Measurements from ENCODE around the gene LPAR3. TPM values are rescaled to one million over a fixed set of nuclear protein-coding genes. Genes with fewer than 3 reads are reported as not detected.

Gene LPAR3
- total and polyA plus RNA-seq, 2 experiments from 2014 or later, result 0.18 to 2.7 TPM

DNA sequence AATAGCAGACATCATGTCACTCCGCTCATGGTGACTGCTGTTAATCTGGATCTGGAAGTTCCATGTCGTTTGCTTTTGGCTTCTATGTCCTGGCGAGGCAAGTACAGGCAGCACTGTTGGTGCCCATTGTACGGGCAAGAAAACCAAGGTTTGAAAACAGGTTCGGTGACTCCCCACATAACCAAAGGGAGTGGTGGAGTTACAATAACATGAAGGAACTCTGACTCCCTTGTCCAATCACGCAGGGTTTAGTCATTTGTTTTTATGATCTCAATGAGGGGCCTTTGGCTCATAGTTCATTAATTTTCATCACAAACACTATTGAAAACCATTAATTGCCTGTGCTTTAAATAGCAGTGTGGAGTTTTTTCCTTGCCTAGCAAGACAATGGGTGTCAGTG, 119.8 kb downstream of the LPAR3 start:
- no peaks in the 10 kb centered on the region for H4K20me1 ChIP-seq (ENCODE audit: insufficient read depth, poor library complexity, severe bottlenecking)
- WGBS (ENCODE audit: low lambda C conversion rate, missing lambda C conversion rate), result 88% methylated on average over 6 of the region's 6 CpGs
- H3K4me1 ChIP-seq (ENCODE audit: insufficient read depth), result no peaks in the 10 kb centered on the region
- no peak overlapping the region for H3K27ac ChIP-seq
- H2AFZ ChIP-seq, result no peak overlapping the region
- no peaks in the 10 kb centered on the region for H3K36me3 ChIP-seq (replicated peaks; ENCODE audit: insufficient read depth, low read depth)
- H3K9me3 ChIP-seq (ENCODE audit: low read depth), result no peaks in the 10 kb centered on the region
- no peak for TF ChIP-seq EZH2 (IDR thresholded peaks at IDR 0.05; ENCODE audit: borderline replicate concordance)
- TF ChIP-seq, protein P1, sequence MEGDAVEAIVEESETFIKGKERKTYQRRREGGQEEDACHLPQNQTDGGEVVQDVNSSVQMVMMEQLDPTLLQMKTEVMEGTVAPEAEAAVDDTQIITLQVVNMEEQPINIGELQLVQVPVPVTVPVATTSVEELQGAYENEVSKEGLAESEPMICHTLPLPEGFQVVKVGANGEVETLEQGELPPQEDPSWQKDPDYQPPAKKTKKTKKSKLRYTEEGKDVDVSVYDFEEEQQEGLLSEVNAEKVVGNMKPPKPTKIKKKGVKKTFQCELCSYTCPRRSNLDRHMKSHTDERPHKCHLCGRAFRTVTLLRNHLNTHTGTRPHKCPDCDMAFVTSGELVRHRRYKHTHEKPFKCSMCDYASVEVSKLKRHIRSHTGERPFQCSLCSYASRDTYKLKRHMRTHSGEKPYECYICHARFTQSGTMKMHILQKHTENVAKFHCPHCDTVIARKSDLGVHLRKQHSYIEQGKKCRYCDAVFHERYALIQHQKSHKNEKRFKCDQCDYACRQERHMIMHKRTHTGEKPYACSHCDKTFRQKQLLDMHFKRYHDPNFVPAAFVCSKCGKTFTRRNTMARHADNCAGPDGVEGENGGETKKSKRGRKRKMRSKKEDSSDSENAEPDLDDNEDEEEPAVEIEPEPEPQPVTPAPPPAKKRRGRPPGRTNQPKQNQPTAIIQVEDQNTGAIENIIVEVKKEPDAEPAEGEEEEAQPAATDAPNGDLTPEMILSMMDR (IDR thresholded peaks at IDR 0.05; ENCODE audit: poor library complexity), result no peak
- no peak for TF ChIP-seq EZH2phosphoT487 (IDR thresholded peaks at IDR 0.05; ENCODE audit: low read depth, severe bottlenecking, unreplicated experiment)
- H3K27me3 ChIP-seq, result no peaks in the 10 kb centered on the region
- no peaks in the 10 kb centered on the region for H3K9me2 ChIP-seq (replicated peaks; ENCODE audit: insufficient read depth)
- no peak overlapping the region for H3K4me3 ChIP-seq
- H3K4me2 ChIP-seq, result no peak overlapping the region
- H3K79me2 ChIP-seq, result no peaks in the 10 kb centered on the region
- DNase-seq (ENCODE audit: low spot score), result no peak

DNA sequence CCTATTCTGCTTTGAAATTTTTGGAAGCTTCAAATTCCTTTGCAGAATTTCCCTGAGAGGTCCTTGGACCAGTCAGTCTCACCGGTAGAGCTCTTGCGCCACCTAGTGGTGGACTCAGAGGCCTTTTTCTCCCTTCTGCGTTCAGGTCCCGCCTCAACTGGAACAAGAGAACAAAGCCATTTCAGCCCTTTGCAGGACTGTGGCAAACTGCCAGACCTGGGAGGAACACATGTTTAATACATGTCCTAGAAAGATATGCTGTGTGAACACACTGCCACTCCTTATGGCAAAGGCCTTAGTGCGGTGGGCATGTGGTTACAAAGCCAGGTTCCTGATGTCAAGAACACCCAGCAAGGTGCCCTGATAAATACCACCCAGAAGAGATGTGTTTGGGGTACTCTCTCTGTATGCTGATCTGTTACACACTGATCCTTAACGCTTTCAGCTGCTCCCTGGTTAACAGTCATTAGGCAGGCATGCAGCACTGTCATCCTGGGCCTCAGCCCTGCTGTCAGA, 120.5 kb downstream of the LPAR3 start:
- DNase-seq (ENCODE audit: low spot score), result peak; percentile 88
- Histone ChIP-seq H3K27ac (no peak overlapping the region), H3K79me2 (no peaks in the 10 kb centered on the region), H3K4me3 (no peak overlapping the region), H3K4me2 (no peak overlapping the region), H3K27me3 (no peaks in the 10 kb centered on the region), H3K36me3 (replicated peaks; ENCODE audit: insufficient read depth, low read depth) (no peaks in the 10 kb centered on the region), H3K4me1 (ENCODE audit: insufficient read depth) (no peaks in the 10 kb centered on the region), H2AFZ (no peak overlapping the region), H4K20me1 (ENCODE audit: insufficient read depth, poor library complexity, severe bottlenecking) (no peaks in the 10 kb centered on the region), H3K9me3 (ENCODE audit: low read depth) (no peaks in the 10 kb centered on the region), H3K9me2 (replicated peaks; ENCODE audit: insufficient read depth) (no peaks in the 10 kb centered on the region)
- 16% methylated on average over 6 of the region's 6 CpGs for WGBS (ENCODE audit: low lambda C conversion rate, missing lambda C conversion rate)
- TF ChIP-seq, protein P1 (IDR thresholded peaks at IDR 0.05; ENCODE audit: poor library complexity), result peak; percentile 94
- TF ChIP-seq EZH2 (IDR thresholded peaks at IDR 0.05; ENCODE audit: borderline replicate concordance), result no peak

DNA sequence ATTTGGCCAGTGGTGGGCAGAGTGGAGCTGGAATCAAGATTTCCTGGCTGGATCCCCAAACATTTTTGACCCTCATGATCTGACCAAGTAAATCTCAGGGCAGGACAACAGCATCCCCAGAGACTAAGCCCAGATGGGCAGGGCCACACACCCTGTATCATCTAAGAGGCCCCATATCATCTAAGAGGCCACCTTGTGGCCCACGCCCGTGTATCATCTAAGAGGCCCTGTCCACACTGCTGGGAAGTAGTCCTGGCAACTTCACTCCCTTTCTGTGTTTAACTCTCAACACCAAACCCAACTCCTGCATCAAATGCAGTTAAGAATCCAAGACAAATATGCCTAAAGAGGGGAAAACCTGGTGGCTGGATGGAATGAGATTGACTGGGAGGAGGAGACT, 121.1 kb downstream of the LPAR3 start:
- 87% methylated on average over 2 of the region's 2 CpGs for WGBS (ENCODE audit: low lambda C conversion rate, missing lambda C conversion rate)
- Histone ChIP-seq H4K20me1 (ENCODE audit: insufficient read depth, poor library complexity, severe bottlenecking) (no peaks in the 10 kb centered on the region), H3K4me3 (no peak overlapping the region), H3K79me2 (no peaks in the 10 kb centered on the region), H3K4me2 (no peak overlapping the region), H3K27ac (no peak overlapping the region), H3K9me3 (ENCODE audit: low read depth) (no peaks in the 10 kb centered on the region), H3K4me1 (ENCODE audit: insufficient read depth) (no peaks in the 10 kb centered on the region), H3K27me3 (no peaks in the 10 kb centered on the region), H3K36me3 (replicated peaks; ENCODE audit: insufficient read depth, low read depth) (no peaks in the 10 kb centered on the region), H2AFZ (no peak overlapping the region), H3K9me2 (replicated peaks; ENCODE audit: insufficient read depth) (no peaks in the 10 kb centered on the region)
- no peak for TF ChIP-seq EZH2phosphoT487 (IDR thresholded peaks at IDR 0.05; ENCODE audit: low read depth, severe bottlenecking, unreplicated experiment)
- TF ChIP-seq, protein P1 (IDR thresholded peaks at IDR 0.05; ENCODE audit: poor library complexity), result no peak
- no peak for TF ChIP-seq EZH2 (IDR thresholded peaks at IDR 0.05; ENCODE audit: borderline replicate concordance)
- DNase-seq (ENCODE audit: low spot score), result no peak

DNA sequence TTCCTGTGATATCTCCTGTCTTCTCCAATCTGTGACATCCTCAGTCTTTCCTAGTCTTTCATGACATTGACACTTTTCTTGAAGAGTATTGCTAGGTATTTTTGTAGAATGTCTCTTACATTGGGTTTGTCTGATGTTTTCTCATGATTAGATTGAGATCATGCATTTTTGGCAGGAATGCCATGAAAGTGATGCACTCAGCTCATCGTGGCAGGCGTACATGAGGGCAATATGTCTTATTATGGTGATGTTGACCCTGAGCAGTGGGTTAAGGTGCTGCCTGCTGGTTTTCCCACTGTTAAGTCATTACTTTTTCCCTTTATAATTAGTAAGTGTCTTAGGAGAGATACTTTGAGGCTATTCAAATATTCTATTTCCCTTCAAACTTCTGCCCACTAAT, 122.5 kb downstream of the LPAR3 start:
- Histone ChIP-seq H3K9me2 (replicated peaks; ENCODE audit: insufficient read depth) (no peaks in the 10 kb centered on the region), H3K4me2 (no peak overlapping the region), H3K36me3 (replicated peaks; ENCODE audit: insufficient read depth, low read depth) (no peaks in the 10 kb centered on the region), H3K4me3 (no peak overlapping the region), H3K4me1 (ENCODE audit: insufficient read depth) (no peaks in the 10 kb centered on the region), H2AFZ (no peak overlapping the region), H3K9me3 (ENCODE audit: low read depth) (no peaks in the 10 kb centered on the region), H3K27ac (no peak overlapping the region), H3K79me2 (no peaks in the 10 kb centered on the region), H4K20me1 (ENCODE audit: insufficient read depth, poor library complexity, severe bottlenecking) (no peaks in the 10 kb centered on the region), H3K27me3 (no peaks in the 10 kb centered on the region)
- 97% methylated on average over 2 of the region's 2 CpGs for WGBS (ENCODE audit: low lambda C conversion rate, missing lambda C conversion rate)
- TF ChIP-seq, protein P1 (IDR thresholded peaks at IDR 0.05; ENCODE audit: poor library complexity), result no peak
- TF ChIP-seq EZH2phosphoT487 (IDR thresholded peaks at IDR 0.05; ENCODE audit: low read depth, severe bottlenecking, unreplicated experiment), result no peak
- no peak for TF ChIP-seq EZH2 (IDR thresholded peaks at IDR 0.05; ENCODE audit: borderline replicate concordance)
- no peak for DNase-seq (ENCODE audit: low spot score)

Data from hepatocyte (in vitro differentiated cells).